ENCODE results near the gene RGS7. TPM values are rescaled to one million over a fixed set of nuclear protein-coding genes. Genes with fewer than 3 reads are reported as not detected.

Gene RGS7
- polyA plus RNA-seq, 2 of the 4 experiments (the other 2 are of a cell fraction) = 0.08 TPM; not detected in 1

DNA sequence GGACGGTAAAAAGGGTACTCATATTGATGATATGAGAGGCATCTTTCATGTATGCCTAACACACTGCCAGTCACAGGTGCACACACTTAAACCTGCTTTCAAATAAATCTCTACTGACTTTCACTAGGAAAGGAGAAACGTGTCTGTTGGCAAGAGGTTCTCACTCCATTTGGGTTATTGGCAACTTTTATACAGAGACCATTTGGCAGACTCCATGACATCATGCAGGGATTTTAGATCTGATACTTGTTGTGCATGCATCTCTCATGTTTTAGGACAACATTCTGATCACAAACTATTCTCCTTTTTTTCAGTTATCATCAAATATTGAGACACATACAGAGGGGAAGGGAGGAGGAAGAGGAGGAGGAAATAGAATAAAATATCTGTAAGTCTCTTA lies 31.5 kb downstream of the RGS7 start:
- Histone ChIP-seq H3K4me2 (no peak overlapping the region), H3K4me3 (no peak overlapping the region), H3K9me3 (no peaks in the 10 kb centered on the region), H3K4me1 (no peaks in the 10 kb centered on the region), H3K27ac (no peak overlapping the region)
- WGBS (ENCODE audit: missing lambda C conversion rate) = 37% methylated on average over 2 of the region's 2 CpGs
- no peak for DNase-seq (ENCODE audit: low read depth in 1 of 2, low spot score in 1 of 2)
- no peak for TF ChIP-seq ESRRA (IDR thresholded peaks at IDR 0.05; ENCODE audit: borderline replicate concordance, low read length)
- TF ChIP-seq HOXB5 (CRISPR knock-in tag; IDR thresholded peaks at IDR 0.05) = no peak
- no peak for TF ChIP-seq EHMT2 (IDR thresholded peaks at IDR 0.05; ENCODE audit: low read depth)
- no peak for TF ChIP-seq RNF2 (IDR thresholded peaks at IDR 0.05; ENCODE audit: borderline replicate concordance, low read depth)
- TF ChIP-seq SMC3 (IDR thresholded peaks at IDR 0.05) = no peak
- TF ChIP-seq, protein P1, sequence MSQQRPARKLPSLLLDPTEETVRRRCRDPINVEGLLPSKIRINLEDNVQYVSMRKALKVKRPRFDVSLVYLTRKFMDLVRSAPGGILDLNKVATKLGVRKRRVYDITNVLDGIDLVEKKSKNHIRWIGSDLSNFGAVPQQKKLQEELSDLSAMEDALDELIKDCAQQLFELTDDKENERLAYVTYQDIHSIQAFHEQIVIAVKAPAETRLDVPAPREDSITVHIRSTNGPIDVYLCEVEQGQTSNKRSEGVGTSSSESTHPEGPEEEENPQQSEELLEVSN (IDR thresholded peaks at IDR 0.05; ENCODE audit: borderline replicate concordance, low read depth) = no peak
- TF ChIP-seq ATOH8 (CRISPR knock-in tag; IDR thresholded peaks at IDR 0.05; ENCODE audit: low read depth) = no peak
- no peak for TF ChIP-seq HOXB13 (CRISPR knock-in tag; IDR thresholded peaks at IDR 0.05; ENCODE audit: low read depth)
- TF ChIP-seq POLR2AphosphoS2 (conservative IDR thresholded peaks at IDR 0.05; ENCODE audit: low read length) = no peak
- TF ChIP-seq EHF (CRISPR knock-in tag; IDR thresholded peaks at IDR 0.05) = no peak
- TF ChIP-seq NR3C1 (IDR thresholded peaks at IDR 0.05) = no peak
- no peak for TF ChIP-seq KDM5A (IDR thresholded peaks at IDR 0.05)
- TF ChIP-seq ZSCAN20 (CRISPR knock-in tag; IDR thresholded peaks at IDR 0.05) = no peak
- TF ChIP-seq NFE2L2 (conservative IDR thresholded peaks at IDR 0.05; ENCODE audit: low read length) = no peak
- TF ChIP-seq, protein P2, sequence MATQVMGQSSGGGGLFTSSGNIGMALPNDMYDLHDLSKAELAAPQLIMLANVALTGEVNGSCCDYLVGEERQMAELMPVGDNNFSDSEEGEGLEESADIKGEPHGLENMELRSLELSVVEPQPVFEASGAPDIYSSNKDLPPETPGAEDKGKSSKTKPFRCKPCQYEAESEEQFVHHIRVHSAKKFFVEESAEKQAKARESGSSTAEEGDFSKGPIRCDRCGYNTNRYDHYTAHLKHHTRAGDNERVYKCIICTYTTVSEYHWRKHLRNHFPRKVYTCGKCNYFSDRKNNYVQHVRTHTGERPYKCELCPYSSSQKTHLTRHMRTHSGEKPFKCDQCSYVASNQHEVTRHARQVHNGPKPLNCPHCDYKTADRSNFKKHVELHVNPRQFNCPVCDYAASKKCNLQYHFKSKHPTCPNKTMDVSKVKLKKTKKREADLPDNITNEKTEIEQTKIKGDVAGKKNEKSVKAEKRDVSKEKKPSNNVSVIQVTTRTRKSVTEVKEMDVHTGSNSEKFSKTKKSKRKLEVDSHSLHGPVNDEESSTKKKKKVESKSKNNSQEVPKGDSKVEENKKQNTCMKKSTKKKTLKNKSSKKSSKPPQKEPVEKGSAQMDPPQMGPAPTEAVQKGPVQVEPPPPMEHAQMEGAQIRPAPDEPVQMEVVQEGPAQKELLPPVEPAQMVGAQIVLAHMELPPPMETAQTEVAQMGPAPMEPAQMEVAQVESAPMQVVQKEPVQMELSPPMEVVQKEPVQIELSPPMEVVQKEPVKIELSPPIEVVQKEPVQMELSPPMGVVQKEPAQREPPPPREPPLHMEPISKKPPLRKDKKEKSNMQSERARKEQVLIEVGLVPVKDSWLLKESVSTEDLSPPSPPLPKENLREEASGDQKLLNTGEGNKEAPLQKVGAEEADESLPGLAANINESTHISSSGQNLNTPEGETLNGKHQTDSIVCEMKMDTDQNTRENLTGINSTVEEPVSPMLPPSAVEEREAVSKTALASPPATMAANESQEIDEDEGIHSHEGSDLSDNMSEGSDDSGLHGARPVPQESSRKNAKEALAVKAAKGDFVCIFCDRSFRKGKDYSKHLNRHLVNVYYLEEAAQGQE (IDR thresholded peaks at IDR 0.05) = no peak
- POLR2A ChIA-PET = no interaction called here
- no peak for ATAC-seq
- CTCF ChIA-PET = no interaction called here
- no peak for FAIRE-seq

DNA sequence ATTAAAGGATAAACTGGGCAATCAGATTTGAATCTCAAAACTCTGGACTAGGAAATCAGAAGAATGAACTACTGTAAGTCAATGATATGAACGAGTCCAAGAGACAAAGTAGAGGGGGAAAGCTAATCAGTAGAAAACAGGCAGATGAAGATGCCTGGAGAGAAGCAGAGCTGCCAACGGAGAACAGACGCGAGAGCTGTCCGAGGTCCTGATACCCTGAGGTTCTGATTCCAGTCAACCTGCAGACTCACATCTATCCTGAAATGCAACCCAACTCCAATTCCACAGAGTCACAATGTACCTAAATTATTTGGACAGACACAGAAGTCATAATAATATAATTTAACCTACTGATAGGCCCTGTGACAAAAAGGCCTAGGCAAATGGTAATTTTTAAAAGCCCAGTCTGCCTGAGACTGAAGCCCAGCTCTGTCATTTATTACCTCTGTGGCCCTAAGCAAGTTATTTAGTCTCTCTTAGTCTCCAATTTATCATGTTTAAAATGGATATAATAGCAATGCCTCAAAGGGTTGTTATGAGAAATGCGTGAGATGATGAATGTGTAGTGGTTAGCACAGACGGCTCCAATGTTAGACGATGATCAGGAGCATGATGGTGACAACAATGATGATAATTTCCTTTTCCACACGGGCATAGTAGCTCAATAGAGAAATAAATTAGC lies 33.4 kb downstream of the RGS7 start:
- whole genome bisulfite sequencing (ENCODE audit: missing lambda C conversion rate) = 31% methylated on average over 9 of the region's 9 CpGs
- CTCF ChIA-PET = no interaction called here
- peak in 1 of 2 experiments; percentile 17 for DNase-seq (ENCODE audit: low read depth in 1 of 2, low spot score in 1 of 2)
- Histone ChIP-seq H3K9me3 (no peaks in the 10 kb centered on the region), H3K4me3 (no peak overlapping the region), H3K27ac (no peak overlapping the region), H3K4me2 (no peak overlapping the region), H3K4me1 (no peaks in the 10 kb centered on the region)
- no peak for FAIRE-seq
- POLR2A ChIA-PET = no interaction called here
- ATAC-seq = 0 out of 6 replicates have a peak, but pooled peaks of 1 of the 2 experiments have one; percentile 43
- TF ChIP-seq CHD2 (IDR thresholded peaks at IDR 0.05; ENCODE audit: low read length, partially characterized antibody) = no peak
- no peak for TF ChIP-seq ATOH8 (CRISPR knock-in tag; IDR thresholded peaks at IDR 0.05; ENCODE audit: low read depth)
- no peak for TF ChIP-seq TFCP2L1 (CRISPR knock-in tag; IDR thresholded peaks at IDR 0.05)
- peak; percentile 62; the same call in 1 of the 2 replicates for TF ChIP-seq EHMT2 (IDR thresholded peaks at IDR 0.05; ENCODE audit: low read depth)
- TF ChIP-seq RCOR1 (IDR thresholded peaks at IDR 0.05; ENCODE audit: low read depth, low read length) = no peak
- TF ChIP-seq, protein P2 (IDR thresholded peaks at IDR 0.05) = peak; percentile 93
- TF ChIP-seq JUN (IDR thresholded peaks at IDR 0.05) = no peak
